CD4-positive, alpha-beta T cell (primary cell): Measurements from ENCODE around the gene SMR3B. TPM values are rescaled to one million over a fixed set of nuclear protein-coding genes. Genes with fewer than 3 reads are reported as not detected.

ENCODE experiments used
- ATAC-seq: fragments of 200-7000 bp; cut with Tn5 transposase; one replicate; pipeline ENCODE4 v1.10.0; 2022; ENCODE audit warnings: mild to moderate bottlenecking; ENCODE audit not compliant: poor library complexity
- CTCF ChIA-PET: fragments of 350-600 bp; sonication (Branson Sonifier 250); formaldehyde crosslinking; loops from one replicate; lab custom pipeline; 2021; ENCODE audit warnings: antibody characterized with exemption, inconsistent platforms; lab: Charles Lee
- POLR2A ChIA-PET: fragments of 350-600 bp; sonication (Branson Sonifier 250); formaldehyde crosslinking; loops from one replicate; lab custom pipeline; 2021; ENCODE audit warnings: antibody characterized with exemption, inconsistent platforms; lab: Charles Lee
- DNase-seq, 14 experiments: peaks; one replicate each; pipeline ENCODE4 v3.0.0-alpha.2; 2013 to 2020; ENCODE audit warnings: mixed read lengths in 2 of 14
- H3K27ac ChIP-seq, 2 donors: one replicate each; pipeline versions ENCODE4 v1.5.1 to v1.7.0; 2013; ENCODE audit warnings: low read length in 2 of 2, low read depth in 1 of 2, mild to moderate bottlenecking in 1 of 2
- H3K27me3 ChIP-seq, 2 experiments: 1 replicate in 1 of 2; 2 replicates in 1 of 2; pipeline versions ENCODE4 v1.6.1 to v1.7.0; 2013; ENCODE audit warnings: low read length in 2 of 2, control low read depth in 1 of 2, mild to moderate bottlenecking in 1 of 2, moderate library complexity in 1 of 2; ENCODE audit not compliant: insufficient read depth in 2 of 2, control insufficient read depth in 1 of 2
- H3K36me3 ChIP-seq: one replicate; pipeline ENCODE4 v1.6.1; 2013; ENCODE audit warnings: low read length, control low read depth; ENCODE audit not compliant: insufficient read depth
- H3K4me1 ChIP-seq: one replicate; pipeline ENCODE4 v1.6.1; 2013; ENCODE audit warnings: low read length, control low read depth; ENCODE audit not compliant: insufficient read depth
- H3K4me3 ChIP-seq: one replicate; pipeline ENCODE4 v1.5.1; 2013; ENCODE audit warnings: mild to moderate bottlenecking, low read length, moderate library complexity
- H3K9me3 ChIP-seq, 2 experiments: 1 replicate in 1 of 2; 2 replicates in 1 of 2; pipeline versions ENCODE4 v1.6.1 to v1.7.0; 2013; ENCODE audit warnings: low read length in 2 of 2, mild to moderate bottlenecking in 2 of 2, control low read depth in 1 of 2, moderate library complexity in 1 of 2; ENCODE audit not compliant: control insufficient read depth in 1 of 2, insufficient read depth in 1 of 2
- H3K27ac Mint-ChIP-seq: one replicate; pipeline ENCODE4 v1.8.0; 2020; ENCODE audit warnings: mixed read lengths
- H3K27me3 Mint-ChIP-seq: one replicate; pipeline ENCODE4 v1.8.0; 2021; ENCODE audit warnings: mixed read lengths
- H3K36me3 Mint-ChIP-seq: one replicate; pipeline ENCODE4 v1.8.0; 2021; ENCODE audit warnings: low read depth, mixed read lengths
- H3K4me1 Mint-ChIP-seq: one replicate; pipeline ENCODE4 v1.8.0; 2021; ENCODE audit warnings: low read depth, mixed read lengths
- H3K4me3 Mint-ChIP-seq: one replicate; pipeline ENCODE4 v1.8.0; 2020; ENCODE audit warnings: mild to moderate bottlenecking, mixed read lengths
- H3K9me3 Mint-ChIP-seq: one replicate; pipeline ENCODE4 v1.8.0; 2020; ENCODE audit warnings: mixed read lengths
- intact Hi-C, 2 experiments: fragments of 100-400 bp; cut with DNase I in 1 of 2; cut with micrococcal nuclease in 1 of 2; formaldehyde crosslinking; loops; one replicate each; pipeline versions ENCODE4 v1.15.1 to v1.9.0; 2023 to 2025; cut with DNase I, micrococcal nuclease
- total RNA-seq, 174 experiments: library from RNA in 2 of 174; stranded (reverse) in 2 of 174; gene quantifications; one replicate each; pipeline ENCODE4 v1.2.3 and lab custom pipeline; 2021 to 2026
- TF ChIP-seq, protein P1 (sequence below): fragments of 200-600 bp; IDR thresholded peaks from one replicate; pipeline ENCODE4 v1.8.0; 2022; ENCODE audit warnings: antibody characterized with exemption, mild to moderate bottlenecking

Gene SMR3B
- total RNA-seq, 2 experiments from 2014 or later: not detected

DNA sequence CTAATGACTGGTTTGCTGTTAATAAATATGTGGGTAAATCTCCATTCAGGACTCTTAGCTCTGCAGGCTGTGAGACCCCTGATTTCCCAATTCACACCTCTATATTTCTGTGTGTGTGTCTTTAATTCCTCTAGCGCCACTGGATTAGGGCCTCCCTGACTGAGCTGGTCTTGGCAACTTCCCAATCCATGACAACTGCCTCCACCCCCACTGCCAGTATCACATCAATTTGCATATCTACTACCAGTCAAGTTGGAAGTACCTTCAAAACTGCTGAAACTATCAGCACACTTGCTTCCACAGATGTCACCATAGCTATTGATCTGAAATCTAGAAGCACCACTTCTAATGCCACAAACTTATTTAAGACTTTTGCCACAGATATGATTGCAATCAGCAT, 42.4 kb downstream of the SMR3B start:
- DNase-seq: no peak
- Histone ChIP-seq H3K4me1 (no peaks in the 10 kb centered on the region), H3K27me3 (no peaks in the 10 kb centered on the region), H3K27ac (no peak overlapping the region), H3K4me3 (no peak overlapping the region), H3K9me3 (no peaks in the 10 kb centered on the region), H3K36me3 (no peaks in the 10 kb centered on the region)
- no peak for ATAC-seq
- ChIA-PET POLR2A (no interaction called here), CTCF (no interaction called here)
- Mint-ChIP-seq H3K27me3 (no peaks in the 10 kb centered on the region), H3K36me3 (no peaks in the 10 kb centered on the region), H3K27ac (no peak overlapping the region), H3K9me3 (peaks cover 4% of the 10 kb centered on the region), H3K4me3 (no peak overlapping the region), H3K4me1 (no peaks in the 10 kb centered on the region)
- intact Hi-C loops: no loop called here
- TF ChIP-seq, protein P1, sequence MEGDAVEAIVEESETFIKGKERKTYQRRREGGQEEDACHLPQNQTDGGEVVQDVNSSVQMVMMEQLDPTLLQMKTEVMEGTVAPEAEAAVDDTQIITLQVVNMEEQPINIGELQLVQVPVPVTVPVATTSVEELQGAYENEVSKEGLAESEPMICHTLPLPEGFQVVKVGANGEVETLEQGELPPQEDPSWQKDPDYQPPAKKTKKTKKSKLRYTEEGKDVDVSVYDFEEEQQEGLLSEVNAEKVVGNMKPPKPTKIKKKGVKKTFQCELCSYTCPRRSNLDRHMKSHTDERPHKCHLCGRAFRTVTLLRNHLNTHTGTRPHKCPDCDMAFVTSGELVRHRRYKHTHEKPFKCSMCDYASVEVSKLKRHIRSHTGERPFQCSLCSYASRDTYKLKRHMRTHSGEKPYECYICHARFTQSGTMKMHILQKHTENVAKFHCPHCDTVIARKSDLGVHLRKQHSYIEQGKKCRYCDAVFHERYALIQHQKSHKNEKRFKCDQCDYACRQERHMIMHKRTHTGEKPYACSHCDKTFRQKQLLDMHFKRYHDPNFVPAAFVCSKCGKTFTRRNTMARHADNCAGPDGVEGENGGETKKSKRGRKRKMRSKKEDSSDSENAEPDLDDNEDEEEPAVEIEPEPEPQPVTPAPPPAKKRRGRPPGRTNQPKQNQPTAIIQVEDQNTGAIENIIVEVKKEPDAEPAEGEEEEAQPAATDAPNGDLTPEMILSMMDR: no peak

DNA sequence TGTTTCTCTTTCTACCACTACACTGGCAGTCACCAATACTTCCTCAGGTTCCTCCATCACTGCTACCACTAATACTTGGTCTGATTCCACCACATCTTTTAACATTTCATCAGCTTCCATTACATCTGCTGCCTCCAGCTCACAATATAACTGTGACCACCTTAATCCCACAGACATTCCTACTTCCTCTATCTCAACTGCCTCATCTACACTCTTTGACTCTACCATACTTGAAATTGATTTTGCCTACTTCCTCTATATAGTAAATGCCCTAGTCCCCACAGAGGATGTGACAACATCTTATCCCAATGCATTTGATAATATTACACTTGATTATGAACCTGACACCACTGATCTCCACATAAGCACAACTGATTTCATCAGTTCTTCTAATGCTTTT, 43.9 kb downstream of the SMR3B start:
- ChIA-PET CTCF (no interaction called here), POLR2A (no interaction called here)
- Histone ChIP-seq H3K4me1 (no peaks in the 10 kb centered on the region), H3K27ac (no peak overlapping the region), H3K4me3 (no peak overlapping the region), H3K9me3 (no peaks in the 10 kb centered on the region), H3K27me3 (no peaks in the 10 kb centered on the region), H3K36me3 (no peaks in the 10 kb centered on the region)
- no peaks in the 10 kb centered on the region for H3K27me3 Mint-ChIP-seq
- TF ChIP-seq, protein P1: no peak
- ATAC-seq (no peak), DNase-seq (no peak)
- no peak overlapping the region for H3K27ac Mint-ChIP-seq
- peaks cover 4% of the 10 kb centered on the region for H3K9me3 Mint-ChIP-seq
- H3K4me3 Mint-ChIP-seq: no peak overlapping the region
- intact Hi-C loops: no loop called here
- no peaks in the 10 kb centered on the region for H3K36me3 Mint-ChIP-seq
- H3K4me1 Mint-ChIP-seq: no peaks in the 10 kb centered on the region

DNA sequence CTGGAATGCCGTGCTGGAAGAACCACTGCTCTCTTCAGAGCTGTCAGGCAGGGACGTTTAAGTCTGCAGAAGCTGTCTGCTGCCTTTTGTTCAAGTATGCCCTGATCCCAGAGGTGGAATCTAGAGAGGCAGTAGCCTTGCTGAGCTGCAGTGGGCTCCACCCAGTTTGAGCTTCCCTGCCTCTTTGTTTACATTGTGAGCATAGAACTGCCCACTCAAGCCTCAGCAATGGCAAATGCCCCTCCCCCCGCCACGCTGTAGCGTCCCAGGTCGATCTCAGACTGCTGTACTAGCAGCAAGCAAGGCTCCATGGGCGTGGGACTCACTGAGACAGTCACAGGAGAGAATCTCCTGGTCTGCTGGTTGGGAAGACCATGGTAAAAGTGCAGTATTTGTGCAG, 54.3 kb downstream of the SMR3B start:
- no peak overlapping the region for H3K27ac Mint-ChIP-seq
- peaks cover 0 to 6% of the 10 kb centered on the region in 2 experiments for H3K9me3 ChIP-seq
- H3K36me3 ChIP-seq: no peaks in the 10 kb centered on the region
- H3K27ac ChIP-seq: no peak overlapping the region
- H3K4me3 Mint-ChIP-seq: no peak overlapping the region
- TF ChIP-seq, protein P1: no peak
- CTCF ChIA-PET: no interaction called here
- H3K27me3 ChIP-seq: peaks cover 0 to 3% of the 10 kb centered on the region in 2 experiments
- H3K4me1 Mint-ChIP-seq: no peaks in the 10 kb centered on the region
- H3K4me3 ChIP-seq: no peak overlapping the region
- no peaks in the 10 kb centered on the region for H3K36me3 Mint-ChIP-seq
- POLR2A ChIA-PET: no interaction called here
- intact Hi-C loops: no loop called here
- H3K4me1 ChIP-seq: no peaks in the 10 kb centered on the region
- H3K9me3 Mint-ChIP-seq: peaks cover 2% of the 10 kb centered on the region
- DNase-seq (no peak), ATAC-seq (no peak)
- H3K27me3 Mint-ChIP-seq: peaks cover 5% of the 10 kb centered on the region

Other genes starting within 250 kb of the SMR3B start
- gene PRR27, start 228.9 kb upstream of the SMR3B start, total RNA-seq: not detected
- not detected for gene ODAM, start 187.4 kb upstream of the SMR3B start, total RNA-seq
- not detected for gene FDCSP, start 157.0 kb upstream of the SMR3B start, total RNA-seq
- gene CSN3, start 140.5 kb upstream of the SMR3B start, total RNA-seq: not detected
- not detected for gene CABS1, start 48.1 kb upstream of the SMR3B start, total RNA-seq
- gene SMR3A, start 22.4 kb upstream of the SMR3B start, total RNA-seq: not detected
- gene OPRPN, start 14.8 kb downstream of the SMR3B start, total RNA-seq: not detected
- gene MUC7, start 89.1 kb downstream of the SMR3B start, total RNA-seq: not detected
- not detected for gene AMTN, start 135.4 kb downstream of the SMR3B start, total RNA-seq
- not detected for gene AMBN, start 209.1 kb downstream of the SMR3B start, total RNA-seq
- not detected for gene ENAM, start 245.6 kb downstream of the SMR3B start, total RNA-seq